ENCODE results near the gene SNX1. TPM values are rescaled to one million over a fixed set of nuclear protein-coding genes. Genes with fewer than 3 reads are reported as not detected.

Gene SNX1
- polyA plus RNA-seq, 1 donor (not counting 4 experiments of a cell fraction or from before 2014, with no cell fraction given) = 90.2 TPM

GRCh38 chr15:64090527-64090926 is 5.3 kb upstream of the SNX1 start:
- Histone ChIP-seq H2AFZ (ENCODE audit: control insufficient read depth, low read length) (no peak overlapping the region), H3K27ac (ENCODE audit: control insufficient read depth, insufficient read depth, low read length) (no peak overlapping the region), H3K9me1 (ENCODE audit: control insufficient read depth, extremely low read depth, insufficient read depth, low read length) (no peaks in the 10 kb centered on the region), H3K27me3 (ENCODE audit: control insufficient read depth, extremely low read depth, insufficient read depth, low read length) (no peaks in the 10 kb centered on the region), H3K4me3 (ENCODE audit: control insufficient read depth in 2 of 3, extremely low read depth in 1 of 3, insufficient read depth in 2 of 3, low read depth in 1 of 3, low read length in 3 of 3) (no peak overlapping the region), H3K79me2 (ENCODE audit: control insufficient read depth, insufficient read depth, low read length) (peaks cover 45% of the 10 kb centered on the region), H4K20me1 (ENCODE audit: control insufficient read depth, extremely low read depth, insufficient read depth, low read length) (no peaks in the 10 kb centered on the region), H3K9me3 (ENCODE audit: control insufficient read depth, low read depth, low read length) (no peaks in the 10 kb centered on the region), H3K36me3 (ENCODE audit: control insufficient read depth in 2 of 2, extremely low read depth in 1 of 2, insufficient read depth in 2 of 2, low read length in 2 of 2) (peaks cover 2 to 10% of the 10 kb centered on the region in 2 experiments), H3K4me1 (ENCODE audit: control insufficient read depth, extremely low read depth, insufficient read depth, low read length) (peaks cover 23% of the 10 kb centered on the region), H3K4me2 (ENCODE audit: control insufficient read depth, extremely low read depth, insufficient read depth, low read depth, low read length) (no peak overlapping the region), H3K9ac (ENCODE audit: control insufficient read depth, extremely low read depth, insufficient read depth, low read length) (no peak overlapping the region)
- dilution Hi-C loops (cut with MboI; ENCODE audit: extremely low pct_ligation_motif_present, low sequenced_read_pairs) = no loop called here
- DNase-seq (ENCODE audit: low read depth, low spot score) (no peak), FAIRE-seq (no peak)
- no peak for TF ChIP-seq EZH2 (IDR thresholded peaks at IDR 0.05; ENCODE audit: low read length)
- TF ChIP-seq, protein P1, sequence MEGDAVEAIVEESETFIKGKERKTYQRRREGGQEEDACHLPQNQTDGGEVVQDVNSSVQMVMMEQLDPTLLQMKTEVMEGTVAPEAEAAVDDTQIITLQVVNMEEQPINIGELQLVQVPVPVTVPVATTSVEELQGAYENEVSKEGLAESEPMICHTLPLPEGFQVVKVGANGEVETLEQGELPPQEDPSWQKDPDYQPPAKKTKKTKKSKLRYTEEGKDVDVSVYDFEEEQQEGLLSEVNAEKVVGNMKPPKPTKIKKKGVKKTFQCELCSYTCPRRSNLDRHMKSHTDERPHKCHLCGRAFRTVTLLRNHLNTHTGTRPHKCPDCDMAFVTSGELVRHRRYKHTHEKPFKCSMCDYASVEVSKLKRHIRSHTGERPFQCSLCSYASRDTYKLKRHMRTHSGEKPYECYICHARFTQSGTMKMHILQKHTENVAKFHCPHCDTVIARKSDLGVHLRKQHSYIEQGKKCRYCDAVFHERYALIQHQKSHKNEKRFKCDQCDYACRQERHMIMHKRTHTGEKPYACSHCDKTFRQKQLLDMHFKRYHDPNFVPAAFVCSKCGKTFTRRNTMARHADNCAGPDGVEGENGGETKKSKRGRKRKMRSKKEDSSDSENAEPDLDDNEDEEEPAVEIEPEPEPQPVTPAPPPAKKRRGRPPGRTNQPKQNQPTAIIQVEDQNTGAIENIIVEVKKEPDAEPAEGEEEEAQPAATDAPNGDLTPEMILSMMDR (optimal IDR thresholded peaks at IDR 0.05 in 1 of 3, IDR thresholded peaks at IDR 0.05 in 1 of 3, conservative IDR thresholded peaks at IDR 0.05 in 1 of 3; ENCODE audit: extremely low read depth in 1 of 3, insufficient read depth in 2 of 3, low read length in 3 of 3) = no peak

- no peaks in the 10 kb centered on the region for H4K20me1 ChIP-seq (ENCODE audit: control insufficient read depth, extremely low read depth, insufficient read depth, low read length)
- FAIRE-seq = no peak
- dilution Hi-C loops (cut with MboI; ENCODE audit: extremely low pct_ligation_motif_present, low sequenced_read_pairs) = no loop called here
- peak overlapping the region; percentile 79 for H3K9ac ChIP-seq (ENCODE audit: control insufficient read depth, extremely low read depth, insufficient read depth, low read length)
- peak overlapping the region; percentile 87 for H3K27ac ChIP-seq (ENCODE audit: control insufficient read depth, insufficient read depth, low read length)
- no peak overlapping the region for H2AFZ ChIP-seq (ENCODE audit: control insufficient read depth, low read length)
- peaks cover 2 to 10% of the 10 kb centered on the region in 2 experiments for H3K36me3 ChIP-seq (ENCODE audit: control insufficient read depth in 2 of 2, extremely low read depth in 1 of 2, insufficient read depth in 2 of 2, low read length in 2 of 2)
- H3K4me3 ChIP-seq (ENCODE audit: control insufficient read depth in 2 of 3, extremely low read depth in 1 of 3, insufficient read depth in 2 of 3, low read depth in 1 of 3, low read length in 3 of 3) = peak overlapping the region; percentile 60 to 70 (median 66)
- peaks cover 60% of the 10 kb centered on the region for H3K79me2 ChIP-seq (ENCODE audit: control insufficient read depth, insufficient read depth, low read length)
- no peak for DNase-seq (ENCODE audit: low read depth, low spot score)
- TF ChIP-seq EZH2 (IDR thresholded peaks at IDR 0.05; ENCODE audit: low read length) = no peak
- TF ChIP-seq, protein P1 (optimal IDR thresholded peaks at IDR 0.05 in 1 of 3, IDR thresholded peaks at IDR 0.05 in 1 of 3, conservative IDR thresholded peaks at IDR 0.05 in 1 of 3; ENCODE audit: extremely low read depth in 1 of 3, insufficient read depth in 2 of 3, low read length in 3 of 3) = no peak
- no peaks in the 10 kb centered on the region for H3K9me3 ChIP-seq (ENCODE audit: control insufficient read depth, low read depth, low read length)
- peaks cover 27% of the 10 kb centered on the region for H3K4me1 ChIP-seq (ENCODE audit: control insufficient read depth, extremely low read depth, insufficient read depth, low read length)
- no peaks in the 10 kb centered on the region for H3K9me1 ChIP-seq (ENCODE audit: control insufficient read depth, extremely low read depth, insufficient read depth, low read length)
- no peaks in the 10 kb centered on the region for H3K27me3 ChIP-seq (ENCODE audit: control insufficient read depth, extremely low read depth, insufficient read depth, low read length)
- peak overlapping the region; percentile 96 for H3K4me2 ChIP-seq (ENCODE audit: control insufficient read depth, extremely low read depth, insufficient read depth, low read depth, low read length)
Measured at GRCh38 chr15:64092075-64092820, 3.5 kb upstream of the SNX1 start.

Data from keratinocyte (primary cell).